ENCODE data around the gene PTPRU. TPM values are rescaled to one million over a fixed set of nuclear protein-coding genes. Genes with fewer than 3 reads are reported as not detected.

PTPRU gene
- total RNA-seq, 4 donors from 2014 or later: 4.3 to 15.9 (median 7.5) TPM

GRCh38 chr1:29319300-29320110, 83.2 kb downstream of the PTPRU start:
- no peak for TF ChIP-seq POLR2A (IDR thresholded peaks at IDR 0.05)
- TF ChIP-seq CTCF (IDR thresholded peaks at IDR 0.05): no peak
- intact Hi-C loops (cut with DNase I): no loop called here
- H3K9me3 ChIP-seq: no peaks in the 10 kb centered on the region
- H3K4me3 ChIP-seq: no peak overlapping the region
- peaks cover 0 to 15% (median 5%) of the 10 kb centered on the region in 3 donors for H3K4me1 ChIP-seq
- no peaks in the 10 kb centered on the region for H3K27me3 ChIP-seq
- H3K27ac ChIP-seq: no peak overlapping the region
- WGBS, 2 donors: 68 to 86% methylated on average over 6 to 7 of the region's 9 CpGs
- peaks cover 0 to 10% (median 0%) of the 10 kb centered on the region in 3 donors for H3K36me3 ChIP-seq
- DNase-seq: no peak

- peaks cover 0 to 18% (median 5%) of the 10 kb centered on the region in 3 donors for H3K4me1 ChIP-seq
- H3K27me3 ChIP-seq: no peaks in the 10 kb centered on the region
- no peaks in the 10 kb centered on the region for H3K9me3 ChIP-seq
- intact Hi-C loops (cut with DNase I): no loop called here
- no peak for TF ChIP-seq CTCF (IDR thresholded peaks at IDR 0.05)
- TF ChIP-seq POLR2A (IDR thresholded peaks at IDR 0.05): no peak
- peak overlapping the region in 1 of 4 donors; percentile 15 for H3K27ac ChIP-seq
- H3K36me3 ChIP-seq: peaks cover 0 to 5% (median 0%) of the 10 kb centered on the region in 3 donors
- 81 to 89% methylated on average over 15 to 17 of the region's 21 CpGs for WGBS, 2 donors
- DNase-seq: no peak
- H3K4me3 ChIP-seq: no peak overlapping the region
Measured at GRCh38 chr1:29320156-29320940, 84.0 kb downstream of the PTPRU start.

GRCh38 chr1:29321176-29321575, 84.9 kb downstream of the PTPRU start:
- TF ChIP-seq POLR2A (IDR thresholded peaks at IDR 0.05): no peak
- no peak for TF ChIP-seq CTCF (IDR thresholded peaks at IDR 0.05)
- intact Hi-C loops (cut with DNase I): no loop called here
- H3K27ac ChIP-seq: no peak overlapping the region
- H3K27me3 ChIP-seq: no peaks in the 10 kb centered on the region
- H3K9me3 ChIP-seq: no peaks in the 10 kb centered on the region
- 93 to 100% methylated on average over 1 to 2 of the region's 2 CpGs for WGBS, 2 donors
- no peaks in the 10 kb centered on the region for H3K36me3 ChIP-seq
- DNase-seq: no peak
- no peak overlapping the region for H3K4me3 ChIP-seq
- peaks cover 0 to 18% (median 5%) of the 10 kb centered on the region in 3 donors for H3K4me1 ChIP-seq

GRCh38 chr1:29322147-29322694, 85.9 kb downstream of the PTPRU start:
- H3K27ac ChIP-seq: no peak overlapping the region
- no peaks in the 10 kb centered on the region for H3K27me3 ChIP-seq
- no peak for TF ChIP-seq CTCF (IDR thresholded peaks at IDR 0.05)
- no peak for TF ChIP-seq POLR2A (IDR thresholded peaks at IDR 0.05)
- no peaks in the 10 kb centered on the region for H3K36me3 ChIP-seq
- H3K4me3 ChIP-seq: no peak overlapping the region
- 68 to 84% methylated on average over 8 of the region's 8 CpGs for WGBS, 2 donors
- no peak for DNase-seq
- intact Hi-C loops (cut with DNase I): no loop called here
- no peaks in the 10 kb centered on the region for H3K9me3 ChIP-seq
- H3K4me1 ChIP-seq: peaks cover 0 to 18% (median 5%) of the 10 kb centered on the region in 3 donors

Data from esophagus squamous epithelium (tissue), 5 donors.